ENCODE measurements around the gene PCLO. TPM values are rescaled to one million over a fixed set of nuclear protein-coding genes. Genes with fewer than 3 reads are reported as not detected.

PCLO gene
- total RNA-seq, 1 experiment from 2014 or later, result 3.1 TPM

DNA sequence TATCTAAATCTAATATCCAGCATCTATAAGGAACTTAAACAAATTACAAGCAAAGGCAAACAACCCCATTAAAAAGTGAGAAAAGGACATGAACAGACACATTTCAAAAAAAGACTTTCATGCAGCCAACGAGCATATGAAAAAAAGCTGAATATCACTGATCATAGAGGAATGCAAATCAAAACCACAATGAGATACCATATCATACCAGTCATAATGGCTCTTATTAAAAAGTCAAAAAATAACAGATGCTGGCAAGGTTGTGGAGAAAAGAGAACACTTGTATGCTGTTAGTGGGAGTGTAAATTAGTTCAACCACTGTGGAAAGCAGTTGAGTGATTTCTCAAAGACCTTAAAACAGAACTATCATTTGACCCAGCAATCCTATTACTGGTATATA, 384.7 kb downstream of the PCLO start:
- H3T11ph ChIP-seq (ENCODE audit: low read length), result no peak overlapping the region

More for the DNA sequence above, 384.7 kb downstream of the PCLO start:
- H3K79me1 ChIP-seq (ENCODE audit: insufficient read depth, low read depth, low read length, poor library complexity, severe bottlenecking), result no peaks in the 10 kb centered on the region
- DNase-seq, result no peak
- H4K8ac ChIP-seq (replicated peaks; ENCODE audit: insufficient read length, low read depth, low read length), result no peak overlapping the region
- no peak overlapping the region for H4K91ac ChIP-seq (ENCODE audit: insufficient read length, low read depth, low read length)
- no peak overlapping the region for H2BK15ac ChIP-seq (ENCODE audit: low read depth, low read length)
- WGBS (ENCODE audit: extremely low coverage, insufficient read length, low lambda C conversion rate), result no CpG with 5 or more reads among the region's 1 CpG
- TF ChIP-seq, protein P1, sequence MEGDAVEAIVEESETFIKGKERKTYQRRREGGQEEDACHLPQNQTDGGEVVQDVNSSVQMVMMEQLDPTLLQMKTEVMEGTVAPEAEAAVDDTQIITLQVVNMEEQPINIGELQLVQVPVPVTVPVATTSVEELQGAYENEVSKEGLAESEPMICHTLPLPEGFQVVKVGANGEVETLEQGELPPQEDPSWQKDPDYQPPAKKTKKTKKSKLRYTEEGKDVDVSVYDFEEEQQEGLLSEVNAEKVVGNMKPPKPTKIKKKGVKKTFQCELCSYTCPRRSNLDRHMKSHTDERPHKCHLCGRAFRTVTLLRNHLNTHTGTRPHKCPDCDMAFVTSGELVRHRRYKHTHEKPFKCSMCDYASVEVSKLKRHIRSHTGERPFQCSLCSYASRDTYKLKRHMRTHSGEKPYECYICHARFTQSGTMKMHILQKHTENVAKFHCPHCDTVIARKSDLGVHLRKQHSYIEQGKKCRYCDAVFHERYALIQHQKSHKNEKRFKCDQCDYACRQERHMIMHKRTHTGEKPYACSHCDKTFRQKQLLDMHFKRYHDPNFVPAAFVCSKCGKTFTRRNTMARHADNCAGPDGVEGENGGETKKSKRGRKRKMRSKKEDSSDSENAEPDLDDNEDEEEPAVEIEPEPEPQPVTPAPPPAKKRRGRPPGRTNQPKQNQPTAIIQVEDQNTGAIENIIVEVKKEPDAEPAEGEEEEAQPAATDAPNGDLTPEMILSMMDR (conservative IDR thresholded peaks at IDR 0.05), result no peak
- H4K5ac ChIP-seq (ENCODE audit: insufficient read length, low read depth, low read length), result no peak overlapping the region
- no peak overlapping the region for H2BK5ac ChIP-seq (ENCODE audit: insufficient read length, low read length)
- no peak overlapping the region for H2BK120ac ChIP-seq (ENCODE audit: low read depth, low read length, poor library complexity, severe bottlenecking)
- H3K4me1 ChIP-seq (ENCODE audit: insufficient read depth, low read length), result no peaks in the 10 kb centered on the region
- Mint-ChIP-seq H3K4me3 (no peak overlapping the region), H3K36me3 (ENCODE audit: insufficient read depth in 1 of 3, low read depth in 3 of 3) (no peaks in the 10 kb centered on the region; a peak in 1 of 7 replicates), H3K27me3 (ENCODE audit: low read depth) (no peaks in the 10 kb centered on the region), H3K4me1 (no peaks in the 10 kb centered on the region), H3K27ac (no peak overlapping the region), H3K9me3 (no peaks in the 10 kb centered on the region)
- no peak overlapping the region for H2AK5ac ChIP-seq (ENCODE audit: insufficient read length, low read length)
- H3K79me2 ChIP-seq (ENCODE audit: insufficient read depth, low read length), result no peaks in the 10 kb centered on the region
- H2BK20ac ChIP-seq (ENCODE audit: low read depth, low read length, poor library complexity, severe bottlenecking), result no peak overlapping the region
- H4K20me1 ChIP-seq (ENCODE audit: control insufficient read depth, insufficient read depth, insufficient read length), result no peaks in the 10 kb centered on the region
- H3K27me3 ChIP-seq (ENCODE audit: insufficient read depth, low read length), result no peaks in the 10 kb centered on the region
- no peak overlapping the region for H3K9ac ChIP-seq (ENCODE audit: extremely low read depth, insufficient read length, low read length)
- H3K27ac ChIP-seq (ENCODE audit: insufficient read length, low read depth, low read length), result no peak overlapping the region
- no peak overlapping the region for H3K4ac ChIP-seq (ENCODE audit: low read depth, low read length)
- H3K9me3 ChIP-seq (ENCODE audit: control insufficient read depth, low read depth, low read length), result no peaks in the 10 kb centered on the region
- H3K4me2 ChIP-seq (ENCODE audit: insufficient read depth, insufficient read length, low read length), result no peak overlapping the region
- no peaks in the 10 kb centered on the region for H3K23me2 ChIP-seq (ENCODE audit: insufficient read length, low read depth, low read length, poor library complexity, severe bottlenecking)
- no peak overlapping the region for H3K23ac ChIP-seq (ENCODE audit: insufficient read length, low read depth, low read length)
- H3K14ac ChIP-seq (ENCODE audit: insufficient read depth, low read length), result no peak overlapping the region
- no peak overlapping the region for H3K56ac ChIP-seq (ENCODE audit: insufficient read length, low read depth, low read length)
- H2BK12ac ChIP-seq (ENCODE audit: insufficient read length, low read depth, low read length), result no peak overlapping the region
- no peak overlapping the region for H3K18ac ChIP-seq (ENCODE audit: insufficient read length, low read depth, low read length)
- no peak overlapping the region for H2AFZ ChIP-seq (ENCODE audit: low read length)
